ENCODE measurements around the gene CCDC61.

- TF ChIP-seq CTCF (IDR thresholded peaks at IDR 0.05): no peak
- no peak for TF ChIP-seq POLR2A (IDR thresholded peaks at IDR 0.05)
These were observed 19.8 kb upstream of the CCDC61 start for GRCh38 chr19:45975306-45976070.

Measured in Peyer's patch (tissue), 4 donors.